GM12872 (cell line): ENCODE results near the gene BAHCC1.

Source experiments
- TF ChIP-seq, protein P1 (sequence below): IDR thresholded peaks from 3 replicates; pipeline ENCODE4 v1.5.1; 2011; ENCODE audit warnings: low read depth, mild to moderate bottlenecking, low read length, moderate library complexity; ENCODE audit not compliant: insufficient read depth

BAHCC1 gene

DNA sequence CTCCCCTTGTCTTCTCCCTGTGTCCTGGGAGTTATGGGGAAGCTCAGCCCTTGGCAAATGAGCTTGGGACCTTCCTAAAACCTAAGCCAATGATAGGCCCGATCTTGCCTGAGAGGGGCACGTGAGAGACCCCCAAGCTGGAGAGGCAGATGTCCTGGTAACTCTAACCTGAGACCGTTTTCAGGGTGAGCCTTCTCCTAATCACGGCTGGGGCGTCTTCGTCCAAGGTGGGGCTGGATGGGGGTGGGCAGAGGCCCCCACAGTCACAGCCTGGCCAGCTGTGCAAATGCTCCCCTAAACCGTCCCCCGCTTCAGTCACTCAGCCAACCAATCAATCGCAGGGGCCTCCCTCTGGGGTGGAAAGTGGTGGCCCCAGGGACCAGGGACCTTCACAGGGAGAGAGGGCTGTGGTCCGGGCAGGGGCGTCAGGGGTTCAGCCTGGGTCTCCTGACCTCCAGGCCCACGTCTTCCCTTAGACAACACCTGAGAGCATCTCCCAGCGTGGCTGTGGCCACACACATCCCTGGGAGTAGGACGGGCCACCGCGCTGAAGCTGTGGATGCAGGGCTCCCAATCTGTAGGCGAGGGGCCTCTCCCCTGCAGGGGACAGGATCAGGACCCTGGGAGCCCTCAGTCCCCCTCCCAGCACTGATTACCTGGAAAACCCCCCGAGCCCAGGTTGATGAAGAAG lies 86.7 kb downstream of the BAHCC1 start:
- TF ChIP-seq, protein P1, sequence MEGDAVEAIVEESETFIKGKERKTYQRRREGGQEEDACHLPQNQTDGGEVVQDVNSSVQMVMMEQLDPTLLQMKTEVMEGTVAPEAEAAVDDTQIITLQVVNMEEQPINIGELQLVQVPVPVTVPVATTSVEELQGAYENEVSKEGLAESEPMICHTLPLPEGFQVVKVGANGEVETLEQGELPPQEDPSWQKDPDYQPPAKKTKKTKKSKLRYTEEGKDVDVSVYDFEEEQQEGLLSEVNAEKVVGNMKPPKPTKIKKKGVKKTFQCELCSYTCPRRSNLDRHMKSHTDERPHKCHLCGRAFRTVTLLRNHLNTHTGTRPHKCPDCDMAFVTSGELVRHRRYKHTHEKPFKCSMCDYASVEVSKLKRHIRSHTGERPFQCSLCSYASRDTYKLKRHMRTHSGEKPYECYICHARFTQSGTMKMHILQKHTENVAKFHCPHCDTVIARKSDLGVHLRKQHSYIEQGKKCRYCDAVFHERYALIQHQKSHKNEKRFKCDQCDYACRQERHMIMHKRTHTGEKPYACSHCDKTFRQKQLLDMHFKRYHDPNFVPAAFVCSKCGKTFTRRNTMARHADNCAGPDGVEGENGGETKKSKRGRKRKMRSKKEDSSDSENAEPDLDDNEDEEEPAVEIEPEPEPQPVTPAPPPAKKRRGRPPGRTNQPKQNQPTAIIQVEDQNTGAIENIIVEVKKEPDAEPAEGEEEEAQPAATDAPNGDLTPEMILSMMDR = no peak

DNA sequence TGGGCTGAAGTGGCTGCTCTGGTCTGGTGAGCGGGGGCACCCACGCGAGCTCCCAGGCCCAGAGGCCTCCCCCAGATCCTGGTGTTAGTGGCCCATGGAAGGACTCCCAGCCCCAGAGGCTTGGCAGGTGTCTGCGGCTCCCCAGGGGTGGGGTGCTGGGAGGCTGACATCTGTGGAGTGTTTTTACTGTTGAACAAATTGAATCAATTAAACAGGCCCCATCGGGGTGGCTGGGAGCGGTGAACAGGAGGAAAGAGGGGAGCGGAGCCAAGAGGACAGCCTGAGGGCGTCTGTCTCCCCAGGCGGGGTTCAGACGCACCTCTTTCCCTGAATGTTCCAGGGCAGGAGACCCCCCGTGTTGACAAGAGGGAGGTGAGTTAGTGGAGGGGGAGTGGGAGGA lies 87.4 kb downstream of the BAHCC1 start:
- TF ChIP-seq, protein P1 = no peak

DNA sequence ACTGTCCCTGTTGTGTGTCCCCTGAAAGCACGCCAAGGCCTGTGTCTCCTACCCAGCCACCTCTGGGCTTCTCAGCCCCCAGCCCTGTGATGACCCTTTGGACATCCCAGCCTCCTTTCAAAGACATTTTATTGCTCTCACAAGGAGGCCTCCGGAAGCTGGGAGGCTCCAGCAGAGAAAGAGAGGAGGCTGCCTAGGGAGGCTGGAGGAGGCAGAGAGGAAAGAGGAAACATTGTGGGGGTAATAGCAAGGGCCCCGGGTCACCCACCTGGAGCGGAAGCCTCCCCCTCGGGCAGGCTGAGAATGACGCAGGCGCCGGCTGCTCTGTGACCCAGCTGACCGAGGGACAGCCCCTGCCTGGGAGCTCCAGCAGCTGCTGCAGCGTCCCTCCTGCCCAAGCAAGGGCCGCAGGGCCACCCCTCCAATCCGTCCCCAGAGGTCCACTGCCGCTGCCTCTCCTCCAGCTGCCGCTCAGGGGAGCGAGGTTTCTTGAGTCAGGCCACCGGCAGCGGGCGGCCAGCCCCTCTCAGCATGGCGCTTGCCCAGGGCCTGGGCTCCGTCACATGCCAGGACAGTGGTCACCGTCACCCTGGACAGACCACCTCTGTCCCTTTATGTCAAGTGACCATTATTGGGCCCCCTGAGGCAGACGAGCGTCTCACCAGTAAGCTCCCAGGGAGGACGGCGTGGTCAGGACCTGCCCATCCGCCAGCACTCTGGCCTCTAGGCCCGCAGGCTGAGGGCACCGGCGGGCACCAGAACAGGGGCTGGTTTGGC lies 88.0 kb downstream of the BAHCC1 start:
- TF ChIP-seq, protein P1 = no peak

DNA sequence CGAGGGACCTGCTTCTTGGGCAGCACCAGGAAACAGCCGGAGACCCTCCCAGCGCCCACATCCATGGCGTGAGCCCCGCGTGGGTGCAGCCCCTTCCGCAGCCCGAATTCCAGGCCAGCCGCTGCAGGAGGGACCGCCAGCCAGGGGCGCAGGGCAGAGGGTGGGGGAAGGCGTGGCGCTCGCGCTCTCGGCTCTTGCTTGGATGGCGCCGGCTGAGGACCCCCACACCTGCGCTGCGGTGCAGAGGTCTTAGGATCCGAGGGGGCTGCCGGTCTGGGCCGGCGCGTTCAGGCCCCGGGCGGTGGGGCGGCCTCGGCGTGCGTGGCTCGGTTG lies 88.6 kb downstream of the BAHCC1 start:
- TF ChIP-seq, protein P1 = no peak

DNA sequence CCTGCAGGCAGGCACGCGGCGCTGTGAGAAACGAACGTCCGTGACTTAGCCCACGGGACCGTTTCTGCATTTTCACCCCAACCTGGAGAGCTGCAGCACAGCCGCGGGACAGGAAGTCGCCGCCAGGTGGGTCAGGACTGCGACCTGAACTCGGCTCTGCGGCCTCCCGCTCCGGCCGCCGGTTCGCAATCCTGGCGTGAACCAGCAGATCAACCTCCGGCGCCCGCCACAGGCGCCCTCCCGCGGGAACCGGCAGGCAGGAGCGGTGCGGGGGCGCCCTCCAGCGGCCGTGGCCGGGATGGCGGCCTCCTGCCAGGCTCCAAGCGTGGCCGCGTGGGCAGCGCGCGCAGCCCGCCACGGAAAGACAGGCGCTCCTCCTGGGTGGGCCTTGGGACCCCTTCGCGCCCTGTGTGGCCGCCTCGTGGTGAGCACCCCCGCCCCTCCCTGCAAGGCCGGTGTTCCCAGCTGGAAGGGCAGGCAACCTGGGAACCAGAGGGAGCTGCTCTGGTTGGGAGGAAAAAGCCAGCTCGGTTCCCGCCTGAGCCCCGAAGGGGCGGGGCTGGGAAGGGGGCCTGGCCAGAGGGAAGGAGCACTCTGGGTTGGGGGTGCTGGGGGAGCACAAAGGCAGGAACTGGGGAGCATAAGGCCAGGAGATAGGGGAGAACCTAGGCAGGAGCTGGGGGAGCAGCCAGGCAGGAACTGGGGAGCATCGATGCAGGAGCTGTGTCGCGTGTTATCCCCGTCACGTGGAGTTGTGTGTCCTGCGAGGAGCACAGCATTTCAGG lies 89.1 kb downstream of the BAHCC1 start:
- TF ChIP-seq, protein P1 = peak; percentile 90

DNA sequence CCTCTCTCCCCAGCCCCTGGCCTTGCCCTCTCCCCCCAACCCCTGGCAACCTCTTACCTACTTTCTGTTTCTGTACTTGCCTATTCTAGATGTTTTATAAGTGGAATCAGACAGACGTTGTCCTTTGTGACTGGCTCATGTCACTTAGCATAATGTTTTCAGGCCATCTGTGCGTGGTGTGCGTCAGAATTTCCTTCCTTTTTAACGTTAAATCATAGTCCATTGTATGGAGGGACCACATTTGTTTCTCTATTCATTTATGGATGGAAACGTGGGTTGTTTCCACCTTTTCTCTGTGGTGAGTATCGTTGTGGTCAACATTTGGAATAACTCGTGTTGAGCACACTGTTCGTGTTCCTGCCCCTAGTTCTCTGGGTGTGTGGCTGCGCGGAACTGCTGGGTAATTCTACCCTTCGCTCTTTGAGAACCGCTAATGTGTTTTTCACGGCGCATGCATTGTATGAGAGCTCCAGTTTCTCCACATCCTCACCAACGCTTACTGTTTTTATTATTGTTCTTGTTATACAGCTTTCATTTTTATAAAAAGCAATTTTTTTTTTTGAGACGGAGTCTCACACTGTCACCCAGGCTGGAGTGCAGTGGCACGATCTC lies 91.0 kb downstream of the BAHCC1 start:
- TF ChIP-seq, protein P1 = no peak

DNA sequence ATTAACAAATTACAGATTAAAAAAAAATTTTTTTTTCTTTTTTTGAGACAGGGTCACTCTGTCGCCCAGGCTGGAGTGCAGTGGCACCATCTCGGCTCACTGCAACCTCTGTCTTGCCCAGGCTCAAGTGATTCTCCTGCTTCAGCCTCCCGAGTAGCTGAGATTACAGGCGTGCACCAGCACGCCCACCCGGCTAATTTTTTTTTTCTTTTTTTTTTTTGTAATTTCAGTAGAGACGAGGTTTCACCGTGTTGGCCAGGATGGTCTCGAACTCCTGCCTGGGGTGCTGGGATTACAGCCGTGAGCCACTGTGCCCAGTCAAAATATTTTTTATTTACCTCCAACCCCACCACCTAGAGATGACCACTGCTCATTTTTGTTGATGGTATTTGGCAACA lies 91.8 kb downstream of the BAHCC1 start:
- TF ChIP-seq, protein P1 = no peak
